Subcutaneous abdominal adipose tissue (tissue), 5 donors: ENCODE data around the gene RNASEH2A.
A peak's percentile ranks its signal among the peaks of the same experiment; 100 is the strongest.
"Not testable (repeated sequence)": the region's sequence is repeated elsewhere in the genome, so short reads cannot be mapped to it uniquely, and the experiment has no call there.

Experiments used
- H3K27ac ChIP-seq: one replicate; pipeline ENCODE4 v1.7.0; 2013; ENCODE audit warnings: low read depth, mild to moderate bottlenecking, inconsistent platforms, low read length, moderate library complexity
- H3K27me3 ChIP-seq, 5 donors: one replicate each; pipeline ENCODE4 v1.7.0; 2013; ENCODE audit warnings: low read length in 5 of 5, inconsistent platforms in 1 of 5; ENCODE audit not compliant: control insufficient read depth in 5 of 5, insufficient read depth in 4 of 5
- H3K36me3 ChIP-seq, 5 donors: one replicate each; pipeline ENCODE4 v1.7.0; 2013; ENCODE audit warnings: low read length in 5 of 5; ENCODE audit not compliant: control insufficient read depth in 5 of 5, insufficient read depth in 5 of 5
- H3K4me1 ChIP-seq, 5 donors: one replicate each; pipeline ENCODE4 v1.7.0; 2013; ENCODE audit warnings: low read length in 5 of 5, mild to moderate bottlenecking in 3 of 5, moderate library complexity in 1 of 5; ENCODE audit not compliant: control insufficient read depth in 5 of 5, insufficient read depth in 5 of 5
- H3K4me3 ChIP-seq, 5 donors: one replicate each; pipeline ENCODE4 v1.7.0; 2013; ENCODE audit warnings: low read length in 5 of 5, low read depth in 1 of 5
- H3K9ac ChIP-seq, 5 donors: one replicate each; pipeline ENCODE4 v1.7.0; 2013; ENCODE audit warnings: low read length in 5 of 5, mild to moderate bottlenecking in 4 of 5, moderate library complexity in 3 of 5
- H3K9me3 ChIP-seq, 5 donors: one replicate each; pipeline ENCODE4 v1.7.0; 2013; ENCODE audit warnings: low read length in 5 of 5; ENCODE audit not compliant: control insufficient read depth in 5 of 5
- donor health status: healthy.
- donor health status: healthy.
- donor health status: healthy.
- donor health status: healthy.
- donor health status: healthy.

Gene RNASEH2A

GRCh38 chr19:12800466-12800770 lies 6.0 kb upstream of the RNASEH2A start:
- peak overlapping the region; percentile 67 to 97 (median 94) for H3K4me3 ChIP-seq
- no peak overlapping the region for H3K27ac ChIP-seq

GRCh38 chr19:12800923-12801465 lies 5.4 kb upstream of the RNASEH2A start:
- Histone ChIP-seq H3K27ac (peak overlapping the region; percentile 60), H3K36me3 (peaks cover 0 to 28% (median 15%) of the 10 kb centered on the region in 5 donors), H3K9me3 (no peaks in the 10 kb centered on the region), H3K4me3 (peak overlapping the region; percentile 67 to 97 (median 94)), H3K27me3 (no peaks in the 10 kb centered on the region), H3K9ac (peak overlapping the region; percentile 56 to 94 (median 85)), H3K4me1 (peaks cover 10 to 38% (median 34%) of the 10 kb centered on the region in 5 donors)

More at GRCh38 chr19:12800466-12800770, 6.0 kb upstream of the RNASEH2A start:
- H3K36me3 ChIP-seq: peaks cover 0 to 28% (median 15%) of the 10 kb centered on the region in 5 donors
- H3K9ac ChIP-seq: peak overlapping the region in 3 of 5 donors; percentile 56 to 94 (median 92)
- H3K9me3 ChIP-seq: no peaks in the 10 kb centered on the region
- H3K4me1 ChIP-seq: peaks cover 10 to 39% (median 35%) of the 10 kb centered on the region in 5 donors
- H3K27me3 ChIP-seq: no peaks in the 10 kb centered on the region

GRCh38 chr19:12801466-12802266 lies 4.7 kb upstream of the RNASEH2A start, which contains the start of the genes PRDX2 and THSD8:
TSS of gene PRDX2 (minus strand) at chr19:12801800. CDS start at chr19:12801261, 539 bp downstream.
TSS of gene THSD8 (plus strand) at chr19:12802069. CDS start at chr19:12802072, 3 bp downstream.
- Histone ChIP-seq H3K4me3 (peak within 1 kb of the TSS; percentile 80 to 97 (median 94)), H3K27ac (peak within 1 kb of the TSS; percentile 60), H3K9me3 (no peaks in the 10 kb centered on the region), H3K4me1 (peaks cover 8 to 38% (median 36%) of the 10 kb centered on the region in 5 donors), H3K36me3 (peaks cover 0 to 26% (median 15%) of the 10 kb centered on the region in 5 donors), H3K27me3 (no peaks in the 10 kb centered on the region), H3K9ac (peak within 1 kb of the TSS; percentile 56 to 94 (median 85))

GRCh38 chr19:12802267-12803106 lies 3.9 kb upstream of the RNASEH2A start:
- Histone ChIP-seq H3K27me3 (no peaks in the 10 kb centered on the region), H3K9ac (peak overlapping the region in 4 of 5 donors; percentile 63 to 94 (median 88)), H3K4me1 (peaks cover 11 to 45% (median 43%) of the 10 kb centered on the region in 5 donors), H3K36me3 (peaks cover 0 to 19% (median 12%) of the 10 kb centered on the region in 5 donors), H3K4me3 (peak overlapping the region; percentile 79 to 97 (median 94)), H3K27ac (no peak overlapping the region), H3K9me3 (no peaks in the 10 kb centered on the region)

- Histone ChIP-seq H3K36me3 (peaks cover 0 to 15% (median 10%) of the 10 kb centered on the region in 5 donors), H3K9me3 (no peaks in the 10 kb centered on the region), H3K9ac (no peak overlapping the region), H3K4me1 (peaks cover 11 to 45% (median 43%) of the 10 kb centered on the region in 5 donors), H3K27ac (no peak overlapping the region), H3K27me3 (no peaks in the 10 kb centered on the region), H3K4me3 (no peak overlapping the region)
Measured at GRCh38 chr19:12804051-12804450, 2.3 kb upstream of the RNASEH2A start.

GRCh38 chr19:12815088-12815487 lies 8.7 kb downstream of the RNASEH2A start:
- no peaks in the 10 kb centered on the region for H3K27me3 ChIP-seq
- H3K9me3 ChIP-seq: no peaks in the 10 kb centered on the region
- H3K36me3 ChIP-seq: peaks cover 0 to 16% (median 7%) of the 10 kb centered on the region in 5 donors
- no peak overlapping the region for H3K27ac ChIP-seq
- no peak overlapping the region for H3K4me3 ChIP-seq
- no peaks in the 10 kb centered on the region for H3K4me1 ChIP-seq
- no peak overlapping the region for H3K9ac ChIP-seq

GRCh38 chr19:12817188-12817587 lies 10.8 kb downstream of the RNASEH2A start:
- not testable (repeated sequence) for H3K27me3 ChIP-seq, H3K4me3 ChIP-seq, H3K36me3 ChIP-seq, H3K4me1 ChIP-seq, H3K27ac ChIP-seq, H3K9ac ChIP-seq, H3K9me3 ChIP-seq

GRCh38 chr19:12817810-12818209 lies 11.4 kb downstream of the RNASEH2A start:
- H3K9me3 ChIP-seq, H3K4me3 ChIP-seq: not testable (repeated sequence)

GRCh38 chr19:12821761-12822160 lies 15.4 kb downstream of the RNASEH2A start:
- Histone ChIP-seq H3K9ac (no peak overlapping the region), H3K9me3 (peaks cover 0 to 5% (median 3%) of the 10 kb centered on the region in 5 donors), H3K27ac (no peak overlapping the region), H3K4me3 (no peak overlapping the region), H3K27me3 (peaks cover 0 to 15% (median 12%) of the 10 kb centered on the region in 5 donors), H3K4me1 (peaks cover 0 to 9% (median 6%) of the 10 kb centered on the region in 5 donors), H3K36me3 (no peaks in the 10 kb centered on the region)

More at GRCh38 chr19:12817810-12818209, 11.4 kb downstream of the RNASEH2A start:
- not testable (repeated sequence) for H3K27ac ChIP-seq, H3K4me1 ChIP-seq, H3K36me3 ChIP-seq, H3K27me3 ChIP-seq, H3K9ac ChIP-seq
